Activated naive CD4-positive, alpha-beta T cell treated with Interleukin-2 at 50 U/mL for 16 hours (primary cell): ENCODE measurements around the gene SLAIN2.
"Not testable (repeated sequence)": the region's sequence is repeated elsewhere in the genome, so short reads cannot be mapped to it uniquely, and the experiment has no call there.

Source experiments
- DNase-seq: peaks from one replicate; pipeline ENCODE4 v3.0.0-alpha.2; 2020

SLAIN2 gene

DNA sequence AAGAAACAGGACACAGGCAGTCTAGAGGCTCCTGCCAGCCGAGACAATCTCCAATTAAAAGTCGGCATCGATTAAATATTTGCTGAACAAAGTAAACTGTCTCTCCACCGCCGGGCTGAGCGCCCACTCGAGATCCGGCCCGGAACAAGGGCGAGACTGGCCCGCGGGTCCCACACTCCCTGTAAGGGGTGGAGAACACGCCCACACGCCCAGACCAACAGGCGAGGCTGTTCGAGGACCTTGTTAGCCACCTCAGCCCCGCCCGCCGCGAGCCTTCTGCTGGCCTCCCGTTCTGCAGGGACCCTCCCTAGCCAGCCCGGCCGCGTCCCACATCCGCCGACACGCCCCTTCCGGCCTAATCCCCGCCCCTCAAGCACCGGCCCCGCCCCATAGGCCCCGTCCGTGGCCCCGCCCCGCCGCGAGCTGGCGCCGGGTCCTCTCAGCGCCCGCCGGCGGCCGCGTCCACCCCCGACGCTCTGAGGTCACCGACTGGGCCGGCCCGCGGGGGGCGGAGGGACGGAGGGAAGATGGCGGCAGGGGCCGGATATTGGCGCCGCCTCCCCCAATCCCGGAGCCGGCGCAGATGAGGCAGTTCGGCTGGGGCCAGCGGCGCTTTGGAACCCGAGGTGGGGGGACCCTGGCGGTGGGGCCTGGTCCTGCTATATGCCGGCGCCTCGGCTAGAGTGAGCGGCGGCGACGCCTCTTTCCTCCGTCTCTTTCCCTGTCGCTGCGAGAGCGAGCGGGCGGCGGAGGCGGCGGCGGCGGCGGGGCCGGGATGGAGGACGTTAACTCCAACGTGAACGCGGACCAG is at the start of gene SLAIN2:
Gene SLAIN2, plus strand, starts transcription at position 565 of the 811 bp plus-strand sequence. Its CDS starts 211 bp downstream, at position 776.
- DNase-seq: peak; percentile 98

DNA sequence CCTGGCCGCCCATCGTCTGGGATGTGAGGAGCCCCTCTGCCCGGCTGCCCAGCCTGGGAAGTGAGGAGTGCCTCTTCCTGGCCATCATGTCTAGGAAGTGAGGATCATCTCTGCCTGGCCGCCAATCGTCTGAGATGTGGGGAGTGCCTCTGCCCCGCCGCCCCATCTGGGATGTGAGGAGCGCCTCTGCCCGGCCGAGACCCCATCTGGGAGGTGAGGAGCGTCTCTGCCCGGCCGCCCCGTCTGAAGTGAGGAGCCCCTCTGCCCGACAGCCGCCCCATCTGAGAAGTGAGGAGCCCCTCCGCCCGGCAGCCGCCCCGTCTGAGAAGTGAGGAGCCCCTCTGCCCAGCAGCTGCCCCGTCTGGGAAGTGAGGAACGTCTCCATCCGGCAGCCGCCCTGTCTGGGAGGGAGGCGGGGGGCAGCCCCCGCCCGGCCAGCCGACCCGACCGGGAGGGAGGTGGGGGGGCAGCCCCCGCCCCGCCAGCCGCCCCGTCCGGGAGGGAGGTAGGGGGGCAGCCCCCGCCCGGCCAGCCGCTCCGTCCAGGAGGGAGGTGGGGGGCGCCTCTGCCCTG is 49.0 kb upstream of the SLAIN2 start:
- not testable (repeated sequence) for DNase-seq

DNA sequence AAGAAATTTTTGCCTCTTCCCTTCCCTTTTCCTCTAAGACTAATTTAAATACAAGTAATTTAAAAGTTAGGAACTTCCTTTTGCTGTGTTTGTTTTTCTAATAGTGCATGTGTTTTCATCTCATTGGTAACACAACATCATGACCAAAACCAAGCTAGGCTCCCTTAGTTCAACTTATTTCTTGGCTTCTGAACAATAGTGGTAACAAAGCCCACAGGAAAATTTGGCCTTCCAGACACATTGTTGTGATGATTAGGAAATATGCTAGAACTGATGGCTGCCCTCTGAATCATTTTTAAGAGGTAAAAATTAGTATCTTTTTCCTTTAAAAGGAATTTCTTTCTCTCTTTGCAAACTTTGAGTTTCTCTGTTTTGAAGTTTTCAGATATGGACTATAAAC is 46.2 kb upstream of the SLAIN2 start:
- DNase-seq: no peak

DNA sequence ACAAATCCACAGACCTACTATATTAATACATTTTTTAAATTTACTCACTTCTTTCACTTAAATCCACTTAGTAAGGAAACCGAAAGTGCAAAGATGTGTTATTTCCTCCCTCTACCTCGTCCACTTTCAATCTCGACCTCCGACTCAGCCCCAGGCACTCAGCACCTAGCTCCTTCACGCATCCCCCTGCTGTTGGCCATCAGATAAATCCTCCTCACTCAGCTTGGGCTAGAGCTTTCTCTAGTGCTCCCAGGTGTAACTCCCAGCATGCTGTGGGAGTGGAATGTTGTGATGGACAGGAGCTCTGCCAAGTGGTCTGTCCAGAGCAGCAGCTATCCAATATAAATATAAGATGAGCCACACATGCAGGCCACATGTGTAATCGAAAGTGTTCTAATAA is 45.0 kb upstream of the SLAIN2 start:
- no peak for DNase-seq

GRCh38 chr4:48297256-48297846 is 44.0 kb upstream of the SLAIN2 start:
- no peak for DNase-seq

DNA sequence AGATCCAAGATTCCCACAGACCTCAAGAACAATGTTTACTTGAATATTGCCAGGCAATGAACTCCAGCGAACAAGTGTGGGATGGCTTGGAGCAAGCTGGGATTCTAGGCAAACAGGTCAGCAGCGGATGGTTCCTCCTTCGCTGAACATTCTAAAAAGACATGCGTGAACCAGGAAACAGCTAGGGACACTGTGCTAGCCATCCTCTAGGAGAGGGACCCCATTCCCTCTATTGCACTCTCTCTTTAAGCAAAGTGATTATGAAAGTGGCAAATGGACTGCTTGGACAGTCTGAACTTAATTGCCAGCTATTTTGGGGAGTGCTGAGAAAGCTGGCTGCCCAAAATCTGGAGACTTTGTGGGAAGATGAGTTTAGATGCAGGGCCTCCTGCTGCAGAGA is 41.8 kb upstream of the SLAIN2 start:
- DNase-seq: no peak

GRCh38 chr4:48300004-48300403 is 41.3 kb upstream of the SLAIN2 start:
- no peak for DNase-seq

DNA sequence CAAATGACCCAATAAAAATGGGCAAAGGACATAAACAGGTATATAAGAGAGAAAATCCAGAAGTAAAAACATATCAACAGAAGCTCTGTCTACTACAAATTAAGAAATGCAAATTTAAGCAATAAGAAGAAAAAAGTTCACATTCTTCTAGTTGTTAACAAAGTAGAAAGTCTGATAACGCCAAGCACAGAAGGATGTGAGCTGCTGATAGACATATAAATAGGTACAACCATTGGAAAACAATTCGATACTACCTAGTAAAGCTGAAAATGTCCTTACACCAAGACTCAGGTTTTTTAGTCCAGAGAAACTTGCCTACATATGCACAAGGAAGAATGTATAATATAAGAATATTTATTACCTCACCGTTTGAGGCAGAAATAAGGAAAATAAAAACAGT is 35.8 kb upstream of the SLAIN2 start:
- no peak for DNase-seq

DNA sequence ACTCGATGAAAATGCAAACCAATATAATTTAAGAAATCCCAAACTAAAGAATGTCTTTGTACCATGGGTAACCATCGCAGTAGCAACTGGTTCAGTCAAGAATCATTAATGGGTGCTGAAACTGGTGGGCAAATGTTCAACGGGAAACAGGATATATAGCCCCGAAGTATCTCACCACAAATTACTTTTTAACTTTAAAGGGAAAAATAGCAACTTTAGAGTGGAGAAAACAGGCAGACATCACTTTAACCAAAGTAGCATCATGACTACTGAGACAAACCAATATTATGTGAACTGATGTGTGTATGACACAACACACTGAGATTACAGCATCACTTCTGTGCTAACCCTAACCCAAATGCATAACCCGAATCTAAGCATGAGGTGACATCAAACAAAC is 33.8 kb upstream of the SLAIN2 start:
- no peak for DNase-seq

DNA sequence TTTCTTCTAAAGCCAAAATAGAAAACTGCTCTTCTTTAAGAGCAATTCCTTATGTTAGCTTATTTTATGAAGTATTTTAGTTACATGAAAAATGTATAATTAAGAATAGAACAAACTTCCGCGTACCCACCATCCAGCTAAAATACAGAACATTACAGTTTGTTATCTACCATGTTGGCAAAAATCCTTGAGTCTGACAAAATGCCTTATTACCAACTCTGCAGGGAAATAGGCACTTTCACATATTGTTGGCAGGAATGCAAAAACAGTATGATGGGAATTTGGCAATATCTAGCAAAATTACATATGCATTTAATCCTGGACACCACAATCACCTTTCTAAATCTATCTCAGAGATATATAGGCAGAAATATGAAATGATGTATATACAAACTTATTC is 32.4 kb upstream of the SLAIN2 start:
- DNase-seq: no peak

DNA sequence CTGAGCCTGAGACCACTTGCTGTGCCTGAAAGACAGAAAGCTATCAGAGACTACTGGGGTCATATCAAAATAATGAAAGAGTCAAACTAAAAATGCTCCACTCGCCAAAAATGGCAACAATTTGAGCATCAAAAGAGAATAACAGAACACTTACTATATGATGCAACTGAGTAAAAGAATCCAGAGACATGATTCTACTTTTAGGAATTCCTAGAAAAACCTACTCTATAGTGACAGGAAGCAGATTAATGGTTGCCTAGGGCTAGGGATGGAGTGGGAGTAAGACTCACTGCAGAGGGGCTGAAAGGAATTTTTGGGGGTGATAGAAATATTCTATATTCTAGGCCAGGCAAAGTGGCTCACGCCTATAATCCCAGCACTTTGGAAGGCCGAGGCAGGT is 29.4 kb upstream of the SLAIN2 start:
- DNase-seq: no peak

- DNase-seq: not testable (repeated sequence)
These were observed 26.6 kb upstream of the SLAIN2 start for GRCh38 chr4:48314746-48315145.

DNA sequence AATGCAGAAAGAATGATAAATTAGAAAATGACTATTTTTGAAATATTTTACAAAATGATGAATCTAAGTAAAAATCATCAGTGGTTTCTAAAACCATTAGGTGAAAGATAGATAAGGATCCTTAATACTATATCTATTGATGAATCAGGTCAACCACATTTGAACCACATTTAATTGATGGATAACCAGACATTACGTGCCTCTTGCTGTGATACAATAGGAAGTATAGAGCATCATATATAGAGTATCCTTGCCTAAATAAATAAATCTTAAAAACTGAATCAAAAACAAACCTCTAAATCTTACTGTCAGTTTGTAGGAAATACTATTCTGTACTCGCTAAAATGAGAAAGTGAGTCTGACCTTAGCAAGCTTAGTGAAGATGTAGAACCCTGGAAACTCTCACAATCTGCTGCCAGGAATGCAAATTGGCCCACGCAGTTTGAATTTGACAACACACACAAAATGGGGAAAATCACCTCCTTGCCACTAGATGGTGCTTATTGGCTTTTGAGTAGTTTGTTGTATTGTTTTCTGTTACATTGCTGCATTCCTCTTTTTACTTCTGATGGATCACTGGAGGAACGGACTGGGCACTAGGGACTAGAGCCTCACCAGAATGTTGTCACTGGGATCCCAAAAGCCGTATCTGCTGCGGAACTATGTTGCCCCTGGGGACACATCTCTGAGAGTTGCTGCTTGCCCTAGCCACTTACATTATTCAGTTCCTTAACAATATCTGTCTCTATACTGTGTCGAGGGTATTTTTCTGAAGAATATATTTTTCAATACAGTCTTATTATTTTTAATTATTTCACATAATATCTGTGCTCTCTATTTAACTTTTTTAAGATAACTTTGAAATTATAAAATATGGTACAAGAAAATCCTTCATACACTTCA is 25.4 kb upstream of the SLAIN2 start:
- peak; percentile 4 for DNase-seq

- no peak for DNase-seq
These were observed 20.0 kb upstream of the SLAIN2 start for GRCh38 chr4:48321312-48321711.

DNA sequence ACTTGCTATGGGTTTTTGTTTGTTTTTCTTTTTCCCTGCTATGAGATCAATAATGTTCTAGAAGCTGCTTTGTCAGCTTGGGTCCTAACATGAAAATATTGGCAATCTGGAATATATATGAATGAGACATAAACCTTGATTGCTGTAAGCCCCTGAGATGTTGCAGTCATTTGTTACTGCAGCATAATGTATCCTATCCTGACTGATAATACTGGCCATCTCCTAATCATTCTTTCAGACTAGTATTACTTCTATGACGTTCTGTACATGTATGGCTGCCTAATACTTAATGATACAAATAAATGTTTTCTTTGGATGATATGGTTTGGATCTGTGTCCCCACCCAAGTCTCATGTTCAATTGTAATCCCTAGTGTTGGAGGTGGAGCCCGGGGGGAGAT is 19.3 kb upstream of the SLAIN2 start:
- DNase-seq: no peak

DNA sequence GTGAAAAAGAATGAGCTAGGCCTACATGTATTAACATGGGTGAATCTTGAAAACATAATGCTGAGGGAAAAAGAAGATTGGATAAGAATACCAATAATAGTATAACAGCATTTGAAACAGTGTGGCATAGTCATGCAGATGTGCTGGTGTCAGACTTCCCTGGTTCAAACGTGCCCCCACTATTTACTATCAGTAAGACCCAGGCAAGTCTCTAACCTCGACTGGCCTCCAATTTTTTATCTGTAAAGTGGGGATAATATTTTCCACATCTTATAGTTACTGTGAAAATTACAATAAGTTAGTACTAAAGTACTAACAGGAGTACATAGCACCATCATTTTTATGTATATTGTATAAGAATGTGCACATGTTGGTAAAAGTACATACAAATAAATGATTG is 17.0 kb upstream of the SLAIN2 start:
- DNase-seq: no peak

GRCh38 chr4:48329193-48329592 is 12.1 kb upstream of the SLAIN2 start:
- DNase-seq: no peak

GRCh38 chr4:48329976-48330375 is 11.4 kb upstream of the SLAIN2 start:
- DNase-seq: no peak

DNA sequence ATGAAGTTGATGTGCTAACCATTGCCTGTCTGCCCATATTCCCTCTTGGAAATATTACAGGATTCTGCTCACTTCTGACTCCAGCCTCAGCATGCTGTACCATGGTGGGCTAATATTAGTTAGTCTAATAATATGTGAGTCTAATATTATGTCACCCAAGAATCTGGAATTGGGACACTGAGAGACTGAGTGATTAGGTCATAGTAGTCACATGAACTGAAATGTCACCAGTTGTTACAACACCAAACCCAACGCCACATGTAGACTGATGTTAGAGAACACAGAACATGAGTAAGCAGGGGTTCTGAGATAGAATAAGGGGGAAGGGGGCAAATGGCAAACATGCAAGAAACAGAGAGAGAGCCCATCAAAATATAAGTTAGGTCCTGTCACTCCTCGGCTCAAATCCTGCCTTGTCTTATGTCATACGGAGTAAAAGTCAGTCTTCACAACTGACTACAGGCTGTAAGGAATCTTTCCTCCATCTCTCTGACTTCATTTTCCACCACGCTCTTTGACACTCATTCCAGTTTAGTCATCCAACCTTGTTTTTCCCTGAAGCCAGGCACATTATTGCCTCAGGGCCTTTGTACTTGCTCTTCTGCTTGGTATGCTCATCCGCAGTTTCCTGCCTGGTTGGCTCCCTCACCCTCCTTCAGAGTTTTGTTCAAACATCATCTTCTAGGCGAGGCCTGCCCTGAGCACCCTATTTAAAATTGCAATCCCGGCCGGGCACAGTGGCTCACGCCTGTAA is 9.6 kb upstream of the SLAIN2 start:
- DNase-seq: no peak

- no peak for DNase-seq
These were observed 8.7 kb upstream of the SLAIN2 start for GRCh38 chr4:48332661-48333060.

DNA sequence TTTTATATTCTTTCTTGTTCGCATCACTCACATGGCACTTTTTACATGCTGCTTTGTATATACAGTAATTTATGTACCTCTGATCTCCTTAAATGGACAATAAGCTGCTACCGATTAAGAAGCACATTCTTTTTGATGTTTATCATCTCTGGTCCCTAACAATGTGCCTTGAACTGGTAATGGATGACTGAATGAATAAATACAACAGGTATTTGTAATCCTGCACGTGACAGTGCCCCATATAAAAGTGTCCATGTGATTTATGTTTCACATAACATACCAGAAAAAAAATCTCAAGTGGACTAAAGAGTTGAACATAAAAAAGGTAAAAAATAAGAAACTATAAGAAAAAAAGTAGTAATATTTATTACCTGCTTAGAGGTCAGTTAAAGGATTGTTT is 7.7 kb upstream of the SLAIN2 start:
- DNase-seq: no peak

- DNase-seq: no peak
These were observed 7.1 kb upstream of the SLAIN2 start for GRCh38 chr4:48334236-48334635.
